Right hindlimb (tissue), 1 donor: ENCODE measurements around the gene LRFN2.
A peak's percentile ranks its signal among the peaks of the same experiment; 100 is the strongest.

ENCODE experiments used
- DNase-seq: peaks from one replicate; pipeline ENCODE4 v3.0.0-alpha.2; 2018

Gene LRFN2

GRCh38 chr6:40585651-40586269 lies 1.4 kb downstream of the LRFN2 start:
- peak; percentile 31 for DNase-seq

GRCh38 chr6:40585223-40585622 lies 1.9 kb downstream of the LRFN2 start:
- DNase-seq: no peak

- no peak for DNase-seq
Measured at GRCh38 chr6:40584741-40585140, 2.4 kb downstream of the LRFN2 start.

- no peak for DNase-seq
Measured at GRCh38 chr6:40583709-40584108, 3.5 kb downstream of the LRFN2 start.

GRCh38 chr6:40582892-40583291 lies 4.3 kb downstream of the LRFN2 start:
- no peak for DNase-seq

GRCh38 chr6:40579101-40579500 lies 8.1 kb downstream of the LRFN2 start:
- no peak for DNase-seq

GRCh38 chr6:40577672-40578071 lies 9.5 kb downstream of the LRFN2 start:
- DNase-seq: no peak

- DNase-seq: no peak
Measured at GRCh38 chr6:40573221-40573620, 13.9 kb downstream of the LRFN2 start.

GRCh38 chr6:40569162-40569910 lies 17.8 kb downstream of the LRFN2 start:
- DNase-seq: no peak

GRCh38 chr6:40568062-40568708 lies 19.0 kb downstream of the LRFN2 start:
- DNase-seq: no peak

GRCh38 chr6:40563111-40563510 lies 24.1 kb downstream of the LRFN2 start:
- DNase-seq: no peak

GRCh38 chr6:40559056-40559455 lies 28.1 kb downstream of the LRFN2 start:
- DNase-seq: no peak

- DNase-seq: no peak
Measured at GRCh38 chr6:40558102-40558501, 29.1 kb downstream of the LRFN2 start.

GRCh38 chr6:40556881-40557280 lies 30.3 kb downstream of the LRFN2 start:
- DNase-seq: no peak

- no peak for DNase-seq
Measured at GRCh38 chr6:40556023-40556422, 31.1 kb downstream of the LRFN2 start.

- no peak for DNase-seq
Measured at GRCh38 chr6:40555092-40555491, 32.1 kb downstream of the LRFN2 start.

- no peak for DNase-seq
Measured at GRCh38 chr6:40552941-40553340, 34.2 kb downstream of the LRFN2 start.

GRCh38 chr6:40551966-40552505 lies 35.1 kb downstream of the LRFN2 start:
- no peak for DNase-seq

- DNase-seq: no peak
Measured at GRCh38 chr6:40550202-40551101, 36.7 kb downstream of the LRFN2 start.

- no peak for DNase-seq
Measured at GRCh38 chr6:40545954-40546353, 41.2 kb downstream of the LRFN2 start.

GRCh38 chr6:40543776-40544175 lies 43.4 kb downstream of the LRFN2 start:
- DNase-seq: no peak

- no peak for DNase-seq
Measured at GRCh38 chr6:40543146-40543545, 44.0 kb downstream of the LRFN2 start.
